IPS-18a (cell line): ENCODE data around the gene TMED3.

ENCODE experiments used
- H3K27ac ChIP-seq: one replicate; pipeline ENCODE4 v1.5.1; 2013; ENCODE audit warnings: low read length
- H3K27me3 ChIP-seq: one replicate; pipeline ENCODE4 v1.6.1; 2013; ENCODE audit warnings: mild to moderate bottlenecking, low read length; ENCODE audit not compliant: control insufficient read depth, insufficient read depth
- H3K36me3 ChIP-seq: one replicate; pipeline ENCODE4 v1.6.1; 2013; ENCODE audit warnings: low read depth, low read length; ENCODE audit not compliant: control insufficient read depth
- H3K4me1 ChIP-seq: one replicate; pipeline ENCODE4 v1.6.1; 2013; ENCODE audit warnings: low read depth, low read length; ENCODE audit not compliant: control insufficient read depth
- H3K4me3 ChIP-seq: one replicate; pipeline ENCODE4 v1.5.1; 2013; ENCODE audit warnings: low read length
- H3K9ac ChIP-seq: one replicate; pipeline ENCODE4 v1.6.1; 2013; ENCODE audit warnings: mild to moderate bottlenecking, low read length, moderate library complexity
- H3K9me3 ChIP-seq: one replicate; pipeline ENCODE4 v1.6.1; 2013; ENCODE audit warnings: low read depth, low read length; ENCODE audit not compliant: control insufficient read depth

TMED3 gene

DNA sequence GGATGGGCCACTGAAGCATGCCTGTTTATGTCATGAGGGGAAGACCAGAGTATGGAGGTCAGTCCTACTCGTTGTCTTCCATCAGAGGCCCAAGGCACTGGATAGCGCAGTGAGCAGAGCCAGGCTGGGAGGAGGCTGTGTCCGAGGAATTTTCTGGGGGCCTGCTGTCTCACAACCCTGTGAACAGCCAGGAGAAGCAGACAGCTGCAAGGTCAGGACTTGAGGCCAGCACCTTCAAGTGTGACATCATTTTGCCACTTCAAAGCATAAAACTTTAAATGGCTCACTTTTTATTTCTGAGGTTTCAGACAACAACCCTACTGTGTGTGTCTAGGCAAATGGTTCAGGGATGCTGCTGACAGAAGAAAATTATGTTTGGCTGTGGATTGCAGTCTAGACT, 47.2 kb downstream of the TMED3 start:
- Histone ChIP-seq H3K27ac (no peak overlapping the region), H3K27me3 (no peaks in the 10 kb centered on the region), H3K4me3 (no peak overlapping the region), H3K9me3 (no peaks in the 10 kb centered on the region), H3K9ac (no peak overlapping the region), H3K4me1 (no peaks in the 10 kb centered on the region), H3K36me3 (no peaks in the 10 kb centered on the region)

- no peak overlapping the region for H3K4me3 ChIP-seq
- H3K36me3 ChIP-seq, result no peaks in the 10 kb centered on the region
- H3K9ac ChIP-seq, result no peak overlapping the region
- no peaks in the 10 kb centered on the region for H3K4me1 ChIP-seq
- H3K9me3 ChIP-seq, result no peaks in the 10 kb centered on the region
- no peak overlapping the region for H3K27ac ChIP-seq
- H3K27me3 ChIP-seq, result no peaks in the 10 kb centered on the region
Measured at GRCh38 chr15:79364571-79365240, 53.8 kb downstream of the TMED3 start.

DNA sequence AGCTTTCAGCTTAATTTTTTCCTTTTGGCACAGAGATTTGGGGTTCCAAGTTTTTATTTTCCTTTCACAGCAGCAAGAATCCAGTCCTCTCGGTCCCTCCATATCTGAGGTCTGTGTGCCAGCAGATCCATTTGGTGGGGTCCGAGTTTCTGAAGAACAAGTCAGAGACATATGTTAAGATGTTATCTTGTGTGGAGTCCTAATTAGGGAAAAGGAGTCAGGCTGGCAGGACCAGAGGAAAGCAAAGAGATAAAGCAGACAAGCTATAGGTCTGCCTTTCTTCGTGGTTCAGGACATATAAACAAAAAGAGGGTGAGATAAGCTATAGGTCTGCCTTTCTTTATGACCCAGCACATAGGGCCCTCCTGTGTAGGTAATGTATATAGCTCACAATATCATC, 54.9 kb downstream of the TMED3 start:
- Histone ChIP-seq H3K9me3 (no peaks in the 10 kb centered on the region), H3K9ac (no peak overlapping the region), H3K4me1 (no peaks in the 10 kb centered on the region), H3K36me3 (no peaks in the 10 kb centered on the region), H3K27ac (no peak overlapping the region), H3K27me3 (no peaks in the 10 kb centered on the region), H3K4me3 (no peak overlapping the region)

GRCh38 chr15:79366691-79367090, 55.8 kb downstream of the TMED3 start:
- H3K27ac ChIP-seq, result no peak overlapping the region

GRCh38 chr15:79370716-79371115, 59.8 kb downstream of the TMED3 start:
- Histone ChIP-seq H3K4me3 (no peak overlapping the region), H3K9me3 (no peaks in the 10 kb centered on the region), H3K9ac (no peak overlapping the region), H3K36me3 (no peaks in the 10 kb centered on the region), H3K27ac (no peak overlapping the region), H3K27me3 (no peaks in the 10 kb centered on the region), H3K4me1 (peaks cover 5% of the 10 kb centered on the region)

More at GRCh38 chr15:79366691-79367090, 55.8 kb downstream of the TMED3 start:
- no peaks in the 10 kb centered on the region for H3K4me1 ChIP-seq
- no peak overlapping the region for H3K9ac ChIP-seq
- no peaks in the 10 kb centered on the region for H3K36me3 ChIP-seq
- no peak overlapping the region for H3K4me3 ChIP-seq
- no peaks in the 10 kb centered on the region for H3K27me3 ChIP-seq
- no peaks in the 10 kb centered on the region for H3K9me3 ChIP-seq

DNA sequence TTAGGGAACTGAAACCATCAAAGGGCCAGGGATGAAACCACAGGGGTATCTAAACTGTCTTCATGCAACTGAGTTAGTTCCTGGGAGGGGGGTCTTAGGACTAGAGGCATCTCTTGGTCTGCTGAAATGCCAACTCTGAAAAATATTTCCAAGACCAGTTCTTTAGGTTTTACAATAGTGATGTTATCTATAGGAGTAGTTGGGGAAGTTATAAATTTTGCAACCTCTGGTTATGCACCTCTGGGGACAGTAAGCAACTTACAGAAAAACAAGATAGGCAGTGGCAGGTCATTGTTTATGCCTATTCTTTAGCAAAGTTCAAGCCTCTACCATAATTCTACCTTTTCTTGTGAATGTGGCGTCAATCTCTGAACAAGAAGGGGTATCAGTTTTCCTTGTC, 60.7 kb downstream of the TMED3 start:
- H3K4me3 ChIP-seq, result no peak overlapping the region
- H3K36me3 ChIP-seq, result no peaks in the 10 kb centered on the region
- H3K9me3 ChIP-seq, result no peaks in the 10 kb centered on the region
- no peaks in the 10 kb centered on the region for H3K27me3 ChIP-seq
- H3K4me1 ChIP-seq, result peaks cover 5% of the 10 kb centered on the region
- no peak overlapping the region for H3K27ac ChIP-seq
- H3K9ac ChIP-seq, result no peak overlapping the region

- peaks cover 5% of the 10 kb centered on the region for H3K4me1 ChIP-seq
- H3K27me3 ChIP-seq, result no peaks in the 10 kb centered on the region
- no peaks in the 10 kb centered on the region for H3K9me3 ChIP-seq
- H3K36me3 ChIP-seq, result no peaks in the 10 kb centered on the region
- H3K4me3 ChIP-seq, result no peak overlapping the region
- no peak overlapping the region for H3K27ac ChIP-seq
- no peak overlapping the region for H3K9ac ChIP-seq
Measured at GRCh38 chr15:79372428-79372827, 61.5 kb downstream of the TMED3 start.
